SW 1271 (cell line): ENCODE results near the gene FAM98B.
"Not testable (repeated sequence)": the region's sequence is repeated elsewhere in the genome, so short reads cannot be mapped to it uniquely, and the experiment has no call there.

Experiments used
- DNase-seq, 2 experiments: peaks; one replicate each; lab custom pipeline; 2025; lab: John Stamatoyannopoulos, UW

Gene FAM98B

DNA sequence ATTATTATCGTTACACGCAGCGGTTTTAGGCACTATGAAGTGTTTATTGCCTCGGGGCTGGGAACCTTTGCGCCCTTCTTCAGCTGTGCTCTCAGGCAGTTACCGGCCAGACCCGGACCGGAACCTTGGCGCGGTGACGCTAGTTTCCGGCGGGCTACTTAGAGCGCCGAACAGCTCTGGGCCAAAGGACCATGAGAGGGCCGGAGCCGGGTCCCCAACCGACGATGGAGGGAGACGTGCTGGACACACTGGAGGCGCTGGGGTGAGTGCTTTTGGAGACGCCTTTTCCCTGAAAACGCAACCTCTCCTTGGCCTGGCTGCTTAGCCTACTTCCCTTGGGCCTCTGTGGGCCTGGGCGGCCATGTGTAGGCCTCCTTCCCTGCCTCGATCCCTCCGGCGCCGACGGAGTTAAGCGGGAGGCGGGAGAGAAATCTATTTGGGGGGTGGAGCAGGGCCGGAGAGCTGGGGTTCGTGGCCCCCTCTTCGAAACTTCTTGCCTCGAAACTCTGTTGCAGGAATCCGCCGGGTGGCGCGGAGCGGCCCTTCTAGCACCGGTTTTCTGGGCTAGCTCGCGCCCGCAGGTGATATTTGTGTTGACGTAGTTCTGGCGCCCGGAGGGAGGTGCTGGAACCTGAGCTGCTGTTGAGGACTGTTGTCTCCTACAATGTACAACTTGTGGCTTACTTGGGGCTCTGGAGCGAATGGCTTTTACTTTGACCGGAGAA lies at the start of gene FAM98B:
FAM98B (plus strand) TSS at position 157 of the 725 bp plus-strand sequence; CDS start at position 192, 35 bp downstream.
- DNase-seq: peak; percentile 23 to 63

DNA sequence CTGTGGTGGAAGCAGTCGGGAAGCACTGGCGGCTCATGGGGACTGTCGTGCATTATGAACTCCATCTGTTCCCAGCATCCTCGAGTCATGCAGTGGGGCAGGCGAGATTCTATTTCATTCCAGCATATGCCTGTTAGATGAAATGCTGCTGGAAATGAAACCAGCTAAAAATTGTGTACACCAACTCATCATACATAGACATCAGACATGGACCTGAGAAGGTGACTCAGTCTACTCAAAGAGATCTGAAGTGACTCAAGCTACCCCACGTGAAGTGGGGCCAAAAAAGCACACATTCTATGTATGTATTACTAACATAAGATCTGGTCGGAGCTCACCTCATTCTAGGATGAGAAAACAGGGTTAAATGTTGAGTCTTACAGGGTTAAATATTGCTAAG lies 47.5 kb upstream of the FAM98B start:
- DNase-seq: no peak

DNA sequence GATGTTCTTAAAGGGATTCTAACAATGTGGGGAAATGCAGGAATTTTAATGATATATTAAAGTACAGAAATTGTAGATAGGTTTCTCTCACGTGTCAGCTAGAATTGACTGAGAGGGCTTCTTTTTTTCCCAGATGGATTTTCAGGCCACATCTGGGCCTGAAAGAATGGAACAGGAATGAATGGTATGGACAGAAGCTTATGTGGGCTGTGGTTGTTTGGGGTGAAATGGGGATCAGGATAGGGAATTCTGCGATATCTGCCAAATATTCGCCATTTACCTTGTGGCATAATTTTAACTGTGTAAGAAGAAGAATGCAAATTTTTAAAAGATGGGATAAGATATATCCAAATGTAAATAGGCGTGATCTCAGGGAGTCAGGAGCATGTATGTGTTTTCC lies 45.4 kb upstream of the FAM98B start:
- DNase-seq: no peak

DNA sequence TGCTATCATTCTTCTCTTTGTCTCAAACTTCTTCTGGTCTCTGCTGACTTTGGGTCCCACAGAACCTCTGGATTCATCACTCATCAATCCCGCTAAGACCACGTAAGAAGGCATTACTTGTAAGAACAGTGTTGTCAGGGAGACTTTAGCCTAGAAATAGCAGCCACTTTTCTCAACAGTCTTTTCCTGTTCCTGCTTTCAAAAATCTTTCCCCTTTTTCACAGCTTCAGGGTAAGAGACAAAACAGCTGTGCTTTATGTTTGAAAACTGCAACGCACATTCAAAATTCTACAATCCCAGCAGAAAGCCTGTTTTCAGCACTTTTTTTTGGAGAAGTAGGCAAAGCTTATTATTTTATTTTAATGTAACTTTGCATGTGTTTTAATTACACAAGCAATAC lies 42.0 kb upstream of the FAM98B start:
- DNase-seq: no peak

DNA sequence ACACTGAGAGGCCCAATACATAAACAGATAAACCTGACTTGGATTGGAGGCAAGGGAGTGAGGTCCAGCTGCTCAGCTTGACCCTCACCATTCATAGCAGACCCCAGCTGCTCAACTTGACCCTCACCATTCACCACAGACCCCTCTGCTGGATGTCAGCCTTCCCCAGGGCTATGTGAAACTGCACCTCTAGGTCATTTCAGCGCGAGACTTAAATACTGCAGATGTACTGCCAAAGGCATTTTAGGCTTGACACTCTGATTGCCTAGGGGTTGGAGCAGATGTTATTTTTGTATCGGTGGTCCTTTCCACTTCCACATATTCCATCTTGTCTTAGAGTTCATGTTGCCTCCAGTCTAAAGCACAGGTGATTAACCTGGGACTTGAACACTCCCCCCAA lies 41.5 kb upstream of the FAM98B start:
- no peak for DNase-seq

DNA sequence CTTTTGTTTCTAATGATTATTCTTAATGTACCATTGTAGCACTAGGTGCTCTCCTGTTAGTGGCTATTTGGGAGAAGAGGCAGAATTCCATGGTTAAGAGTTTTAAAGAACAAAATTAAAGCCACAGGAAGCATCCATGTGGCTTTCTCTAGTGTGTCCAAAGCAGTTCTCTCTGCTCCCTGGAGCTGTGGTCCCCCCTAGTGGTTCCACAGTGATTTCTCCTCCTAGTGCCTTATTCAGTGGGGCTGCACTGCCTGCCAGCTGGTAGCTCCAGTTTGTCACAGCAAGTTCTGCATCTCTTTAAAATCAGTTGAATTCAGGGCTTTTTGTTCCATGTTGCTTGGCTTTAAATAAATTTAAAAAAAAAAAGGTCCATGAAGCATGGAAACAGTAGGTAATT lies 39.6 kb upstream of the FAM98B start:
- DNase-seq: peak in 1 of 2 experiments; percentile 8

DNA sequence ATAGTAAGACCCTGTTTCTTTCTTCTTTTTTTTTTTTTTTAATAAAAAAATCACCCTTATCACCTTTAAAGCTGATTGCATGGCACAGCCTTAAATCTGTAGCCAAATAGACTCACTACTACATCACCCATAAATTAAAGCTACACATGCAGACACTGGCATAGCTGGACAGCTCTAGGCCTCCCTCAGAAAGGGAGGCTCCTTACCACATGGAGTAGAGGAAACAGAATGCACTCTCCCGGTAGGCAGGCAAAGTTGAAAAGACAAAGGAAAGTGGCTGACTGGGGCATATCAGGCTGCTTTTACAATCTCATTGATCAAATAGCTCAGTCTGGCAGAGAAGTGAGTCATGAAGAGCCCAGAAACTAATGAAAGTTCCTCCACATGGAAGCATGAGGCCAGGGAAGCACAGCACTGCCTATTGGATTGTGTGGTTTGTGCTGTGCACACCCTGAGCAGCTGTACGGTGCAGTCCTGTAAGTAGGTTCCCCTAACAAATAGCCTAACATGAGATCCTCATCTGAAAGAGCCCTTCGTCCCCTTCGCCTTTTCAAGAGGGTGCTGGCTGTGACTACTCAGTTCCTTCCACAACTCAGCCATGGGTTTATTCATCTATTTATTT lies 32.7 kb upstream of the FAM98B start:
- no peak for DNase-seq

DNA sequence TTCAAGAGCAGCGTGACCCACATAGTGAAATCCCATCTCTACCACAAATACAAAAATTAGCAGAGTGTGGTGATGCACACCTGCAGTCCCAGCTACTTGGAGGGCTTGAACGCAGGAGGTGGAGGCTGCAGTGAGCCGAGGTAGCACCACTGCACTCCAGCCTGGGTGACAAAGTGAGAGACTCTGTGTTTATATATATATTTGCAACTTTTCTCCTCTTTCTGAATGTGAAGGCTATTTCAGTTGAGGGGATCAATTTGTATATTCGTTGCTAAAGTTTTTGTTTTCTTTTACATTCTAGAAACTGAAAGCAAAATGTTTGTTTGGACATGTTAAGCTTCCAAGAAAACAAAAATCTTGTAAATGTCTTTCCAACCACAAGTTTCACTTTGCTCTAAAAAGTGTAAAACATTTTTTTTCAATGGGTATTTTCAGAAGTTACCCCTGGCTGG lies 29.8 kb upstream of the FAM98B start:
- DNase-seq: no peak

DNA sequence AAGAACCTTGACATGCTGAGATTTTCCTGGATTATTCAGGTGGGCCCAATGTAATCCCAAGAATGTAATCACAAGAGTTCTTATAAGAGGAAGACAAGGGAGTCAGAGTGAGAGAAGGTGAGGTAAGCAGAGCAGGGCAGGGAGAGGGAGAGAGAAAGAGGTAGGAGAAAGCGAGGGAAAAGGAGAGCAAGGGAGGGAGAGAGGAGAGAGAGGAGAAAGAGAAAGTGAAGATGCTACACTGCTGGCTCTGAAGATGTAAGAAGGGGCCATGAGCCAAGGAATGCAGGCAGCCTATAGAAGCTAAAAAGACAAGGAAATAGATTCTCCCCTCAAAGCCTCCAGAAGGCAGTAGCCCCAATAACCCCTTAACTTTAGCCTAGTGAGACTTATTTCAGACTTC lies 28.7 kb upstream of the FAM98B start:
- no peak for DNase-seq

DNA sequence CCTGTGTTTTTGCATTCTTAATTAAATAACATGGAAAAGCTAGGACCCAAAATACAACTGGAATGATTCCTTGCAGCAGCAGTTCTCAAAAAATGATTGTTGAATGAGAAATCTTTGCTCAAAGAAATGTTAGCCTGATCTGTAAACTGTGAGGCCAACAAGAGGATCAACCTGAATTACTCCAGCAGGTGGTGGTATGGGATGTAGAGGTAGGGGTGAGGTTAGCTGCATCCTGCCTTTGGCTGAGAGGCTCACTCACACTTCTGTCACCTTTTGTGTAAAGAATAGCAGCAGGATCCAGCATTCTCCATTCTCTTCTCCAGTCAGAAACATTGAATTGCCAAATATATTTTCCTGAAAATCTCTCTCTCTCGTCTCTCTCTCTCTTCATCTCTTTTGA lies 26.5 kb upstream of the FAM98B start:
- DNase-seq: no peak

DNA sequence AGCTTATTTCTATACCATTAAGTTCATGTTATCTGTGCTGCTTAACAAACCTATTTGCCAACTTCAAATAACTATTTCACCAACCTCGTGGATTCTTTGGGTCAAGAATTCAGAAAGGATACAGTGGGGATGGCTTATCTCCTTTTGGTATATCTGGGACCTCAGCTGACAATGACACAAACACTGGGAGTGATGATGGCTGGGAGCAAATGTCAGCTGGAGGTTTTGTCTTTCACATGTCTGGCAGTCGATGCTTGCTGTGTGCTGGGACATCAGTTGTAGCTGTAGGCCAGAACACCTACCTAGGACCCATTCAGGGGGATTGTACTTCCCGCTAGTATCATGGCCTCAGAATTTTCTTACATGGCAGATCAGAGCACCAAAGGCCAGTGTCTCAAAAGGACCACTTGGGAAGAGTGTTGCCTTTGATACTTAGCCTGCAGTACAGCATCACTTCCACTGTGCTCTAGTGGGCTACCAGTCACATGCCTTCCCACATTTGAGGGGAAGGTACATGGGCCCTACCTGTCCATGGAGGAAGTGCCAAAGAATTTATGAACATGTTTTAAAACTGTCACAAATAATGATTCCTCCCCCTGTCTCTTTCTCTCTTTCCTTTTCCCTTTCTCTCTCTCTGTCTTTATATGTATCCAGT lies 23.7 kb upstream of the FAM98B start:
- no peak for DNase-seq

DNA sequence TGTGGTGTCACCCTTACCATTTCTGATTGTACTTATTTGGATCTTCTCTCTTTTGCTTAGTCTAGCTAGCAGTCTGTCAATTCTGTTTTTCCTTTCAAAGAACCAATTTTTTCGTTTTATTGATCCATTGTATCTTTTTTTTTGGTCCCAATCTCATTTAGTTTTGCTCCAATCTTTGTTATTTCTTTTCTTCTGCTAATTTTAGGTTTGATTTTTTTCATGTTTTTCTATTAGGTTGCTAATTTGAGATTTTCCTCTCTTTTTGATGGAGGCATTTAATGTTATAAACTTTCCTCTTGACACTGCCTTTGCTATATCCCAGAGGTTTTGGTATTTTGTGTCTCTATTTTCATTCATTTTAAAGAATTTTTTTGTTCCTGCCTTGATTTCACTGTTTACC lies 16.9 kb upstream of the FAM98B start:
- no peak for DNase-seq

DNA sequence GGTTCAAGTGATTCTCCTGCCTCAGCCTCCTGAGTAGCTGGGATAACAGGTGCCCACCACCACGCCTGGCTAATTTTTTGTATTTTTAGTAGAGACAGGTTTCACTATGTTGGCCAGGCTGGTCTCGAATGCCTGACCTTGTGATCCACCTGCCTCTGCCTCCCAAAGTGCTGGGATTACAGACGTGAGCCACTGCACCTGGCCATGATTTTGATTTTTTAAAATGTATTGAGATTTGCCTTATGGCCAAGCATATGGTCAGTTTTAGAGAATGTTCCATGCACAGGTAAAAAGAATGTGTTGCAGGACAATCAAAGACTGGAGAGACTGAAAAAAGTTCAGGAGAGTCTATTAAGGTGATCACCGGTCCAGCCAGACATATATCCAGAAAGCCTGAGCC lies 16.3 kb upstream of the FAM98B start:
- not testable (repeated sequence) for DNase-seq

DNA sequence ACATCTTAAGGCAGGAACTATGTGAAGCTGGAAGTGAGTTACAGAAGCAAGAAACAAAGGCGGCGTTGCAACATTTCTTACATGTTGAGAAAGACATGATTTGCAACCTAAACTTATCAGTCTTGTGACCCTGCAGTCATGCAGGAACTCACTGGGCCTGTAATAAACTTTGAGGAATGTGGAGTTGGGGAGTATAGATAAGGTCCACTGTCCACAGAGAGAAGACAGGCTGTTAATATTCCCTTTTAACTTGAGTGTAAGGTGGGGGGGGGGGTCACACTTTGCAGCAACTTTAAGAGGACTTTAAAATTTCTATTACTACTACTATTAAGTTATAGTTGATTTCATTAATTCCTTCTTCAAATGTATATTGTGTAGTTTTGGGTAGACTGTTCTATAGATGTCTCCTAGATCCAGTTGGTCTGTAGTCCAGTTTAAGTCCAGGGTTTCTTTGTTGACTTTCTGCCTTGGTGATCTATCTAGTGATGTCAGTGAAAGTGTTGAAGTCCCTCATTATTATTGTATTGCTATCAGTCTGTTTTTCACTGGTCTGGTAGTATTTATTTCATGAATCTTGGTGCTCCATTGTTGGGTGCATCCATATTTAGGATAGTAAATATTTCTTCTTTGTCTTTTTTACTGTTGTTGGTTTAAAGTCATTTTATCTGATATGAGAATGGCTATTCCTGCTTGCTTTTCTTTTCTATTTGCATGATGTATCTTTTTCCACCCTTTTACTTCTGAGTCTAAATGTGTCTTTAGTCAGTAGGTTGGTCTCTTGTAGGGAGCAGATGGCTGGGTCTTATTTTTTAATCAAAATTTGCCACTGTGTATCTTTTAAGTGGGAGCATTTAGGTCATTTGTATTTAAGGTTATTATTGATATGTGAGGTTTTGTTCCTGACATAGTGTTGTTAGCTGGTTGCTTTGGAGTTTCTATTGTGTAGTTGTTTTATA lies 15.6 kb upstream of the FAM98B start:
- DNase-seq: no peak

DNA sequence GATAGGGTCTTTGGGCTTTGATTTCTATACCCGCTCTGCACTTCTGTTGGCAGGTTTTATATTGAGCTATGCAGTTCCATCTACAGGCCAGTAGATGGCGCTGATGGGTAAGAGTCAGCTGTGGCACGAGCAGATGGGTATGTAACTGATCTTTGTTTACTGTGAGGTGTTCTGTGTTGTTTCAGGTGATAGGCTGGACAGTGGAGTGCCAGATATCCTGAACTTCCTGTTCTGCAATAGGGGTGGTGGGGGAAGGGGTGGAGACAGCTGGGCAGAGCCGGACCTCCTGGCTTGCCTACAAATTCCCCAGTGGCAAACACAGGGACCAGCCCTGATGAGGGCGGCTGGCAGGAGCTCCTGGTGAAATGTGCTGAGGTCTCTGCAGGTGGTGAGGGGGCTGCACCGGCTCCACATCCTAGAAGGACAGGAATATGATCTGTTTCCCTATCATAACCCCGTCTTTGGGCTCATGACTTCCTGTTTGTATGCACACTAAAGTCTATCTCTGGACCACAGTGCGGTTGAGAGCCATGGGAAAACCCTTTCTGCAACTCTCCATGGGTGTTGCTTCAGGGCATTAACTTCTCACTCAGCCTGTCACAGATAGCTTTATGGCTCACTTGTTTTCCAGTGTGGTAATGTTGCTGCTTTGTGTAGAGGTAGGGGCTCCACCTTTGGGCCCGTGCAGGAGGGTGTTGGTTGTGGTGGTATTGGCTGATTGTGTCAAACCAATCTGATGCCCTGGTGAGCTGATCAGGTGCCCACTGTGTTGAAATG lies 13.4 kb upstream of the FAM98B start:
- DNase-seq: peak in 1 of 2 experiments; percentile 29

DNA sequence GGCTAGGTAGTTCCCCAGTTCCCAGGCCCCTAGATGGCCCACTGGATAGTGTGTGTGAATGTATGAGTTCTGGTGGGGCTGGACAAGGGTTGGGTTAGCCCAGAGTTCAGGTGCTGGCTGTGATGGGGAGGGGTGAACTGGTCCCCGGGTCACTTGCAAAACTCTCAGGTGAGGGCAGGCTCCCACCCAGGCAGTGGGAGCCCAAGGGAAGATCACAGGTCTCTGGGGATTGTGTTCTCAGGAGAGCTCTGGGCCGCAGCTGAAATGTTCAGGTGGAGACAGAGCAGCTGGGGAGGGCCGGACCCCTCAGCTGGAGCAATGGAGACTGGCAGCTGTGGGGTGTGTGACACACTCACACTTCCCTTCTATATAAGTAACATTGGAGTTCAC lies 12.8 kb upstream of the FAM98B start:
- no peak for DNase-seq

DNA sequence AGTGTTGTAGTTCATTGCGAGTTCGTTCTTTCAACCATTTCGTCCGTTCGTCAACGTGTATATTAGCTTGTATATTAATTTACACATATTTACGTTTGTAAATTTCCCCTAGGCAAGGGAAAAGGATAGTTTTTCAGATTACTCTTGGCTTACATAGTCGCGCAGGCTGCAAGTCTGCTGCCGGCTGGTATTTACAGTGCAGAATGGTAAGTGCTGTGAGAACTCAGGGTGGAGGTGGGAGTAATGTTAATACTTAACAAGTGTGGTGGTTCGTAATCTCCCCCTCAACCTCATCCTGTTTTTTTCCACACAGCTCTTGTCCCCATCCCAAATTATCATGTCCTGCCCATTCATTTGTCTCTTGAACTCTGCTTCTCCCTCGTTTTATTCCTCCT lies 766 bp downstream of the FAM98B start:
- DNase-seq: no peak

DNA sequence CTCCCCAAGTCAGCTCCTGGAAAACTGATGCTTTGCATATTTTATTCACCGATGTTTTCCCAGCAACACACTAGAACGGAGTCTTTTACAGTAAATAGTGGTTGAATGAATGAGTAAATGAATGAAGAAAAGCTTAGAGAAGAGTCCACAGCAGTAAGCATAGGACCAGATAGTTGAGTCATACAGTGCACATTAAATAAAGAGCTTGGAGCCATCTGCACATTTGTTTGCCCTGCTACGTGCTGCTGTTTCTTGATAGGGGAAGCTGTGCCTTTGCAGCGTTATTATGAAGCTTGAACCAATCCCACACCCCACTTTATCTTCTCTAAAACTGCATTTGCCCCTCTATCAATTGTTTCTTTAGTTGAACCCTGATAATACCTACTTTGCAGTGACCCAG lies 1.2 kb downstream of the FAM98B start:
- no peak for DNase-seq

DNA sequence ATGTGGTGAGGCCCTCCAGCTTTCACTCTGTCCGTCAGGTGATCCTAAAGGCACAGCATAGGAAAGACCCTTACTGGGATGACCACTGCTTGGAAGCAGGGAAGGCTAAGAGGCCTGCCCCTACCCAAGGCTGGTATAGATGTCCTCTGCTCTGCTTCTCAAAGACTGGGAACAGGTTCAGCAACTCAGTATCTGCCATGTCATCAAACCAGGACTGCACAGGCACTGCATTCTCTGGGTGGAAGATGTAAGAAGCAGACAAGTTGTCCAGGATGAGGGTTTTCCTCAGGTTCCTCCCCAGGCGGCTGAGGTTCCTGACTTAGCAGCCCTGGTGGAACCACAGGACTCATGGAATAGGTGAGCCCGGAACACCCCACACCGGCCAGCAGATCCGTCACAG lies 4.7 kb downstream of the FAM98B start:
- no peak for DNase-seq

DNA sequence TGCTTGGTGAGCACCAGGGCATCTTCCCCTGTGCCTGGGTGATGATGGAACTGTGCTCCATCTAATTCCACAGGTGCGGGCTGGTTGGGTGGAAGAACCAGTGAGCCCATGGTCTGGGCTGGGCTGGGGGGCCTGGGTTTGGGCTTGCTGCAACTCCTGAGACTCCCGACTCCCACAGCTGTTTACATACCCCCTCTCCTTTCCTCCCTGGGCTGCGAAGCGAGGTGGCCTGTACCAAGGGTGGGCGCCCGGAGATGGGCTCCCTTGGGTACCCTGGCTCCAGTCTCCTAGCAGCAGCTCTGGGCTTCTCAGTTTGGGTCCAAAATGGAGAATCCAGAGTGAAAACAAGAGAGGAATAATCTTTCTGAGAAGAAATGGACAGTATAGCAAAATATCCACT lies 5.6 kb downstream of the FAM98B start:
- DNase-seq: no peak

DNA sequence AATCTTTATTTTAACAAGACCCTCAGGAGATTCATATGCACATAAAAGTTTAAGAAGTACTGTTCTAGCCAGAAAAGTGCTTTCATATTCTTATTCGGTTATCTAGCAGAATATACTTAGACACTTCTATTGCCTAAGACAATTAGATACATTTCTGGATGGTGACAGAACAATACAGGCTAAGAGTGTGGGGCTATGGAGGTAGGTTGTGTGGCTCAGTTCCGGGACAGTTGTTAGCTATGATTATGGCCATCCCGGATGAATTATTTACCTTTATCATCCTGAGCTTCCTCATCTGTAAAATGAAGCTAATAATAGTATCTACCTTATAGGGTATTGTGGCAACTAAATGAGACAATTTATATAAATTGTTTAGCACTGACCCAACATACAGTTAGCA lies 6.6 kb downstream of the FAM98B start:
- no peak for DNase-seq
